Measurements from ENCODE around the gene KRT31.
"Not testable (repeated sequence)": the region's sequence is repeated elsewhere in the genome, so short reads cannot be mapped to it uniquely, and the experiment has no call there.

Gene KRT31

GRCh38 chr17:41403404-41404023 lies 6.1 kb upstream of the KRT31 start:
- no peak overlapping the region for H2AFZ ChIP-seq (ENCODE audit: low read depth, low read length)
- TF ChIP-seq EZH2phosphoT487 (IDR thresholded peaks at IDR 0.05; ENCODE audit: low read depth) (no peak), CTCF (IDR thresholded peaks at IDR 0.05; ENCODE audit: low read depth, low read length) (no peak)
- H3K9me3 ChIP-seq (ENCODE audit: insufficient read depth, low read length): no peaks in the 10 kb centered on the region
- peaks cover 13% of the 10 kb centered on the region for H3K27me3 ChIP-seq (ENCODE audit: low read depth, low read length)
- H3K9ac ChIP-seq (ENCODE audit: low read length): no peak overlapping the region
- no peak overlapping the region for H3K4me2 ChIP-seq (ENCODE audit: low read length)
- H4K20me1 ChIP-seq (ENCODE audit: insufficient read depth, low read length): no peaks in the 10 kb centered on the region
- no peaks in the 10 kb centered on the region for H3K4me1 ChIP-seq (ENCODE audit: low read length)
- no peak overlapping the region for H3K27ac ChIP-seq (ENCODE audit: low read length)
- no peak overlapping the region for H3K4me3 ChIP-seq (ENCODE audit: low read length)
- no peaks in the 10 kb centered on the region for H3K79me2 ChIP-seq (ENCODE audit: low read length)
- H3K36me3 ChIP-seq (replicated peaks; ENCODE audit: low read depth, low read length): no peaks in the 10 kb centered on the region

GRCh38 chr17:41402161-41402560 lies 4.8 kb upstream of the KRT31 start:
- Histone ChIP-seq H3K4me2 (ENCODE audit: low read length) (no peak overlapping the region), H3K9me3 (ENCODE audit: insufficient read depth, low read length) (no peaks in the 10 kb centered on the region), H2AFZ (ENCODE audit: low read depth, low read length) (no peak overlapping the region), H3K9ac (ENCODE audit: low read length) (no peak overlapping the region), H3K27me3 (ENCODE audit: low read depth, low read length) (peaks cover 13% of the 10 kb centered on the region), H3K27ac (ENCODE audit: low read length) (no peak overlapping the region), H3K4me3 (ENCODE audit: low read length) (no peak overlapping the region), H3K79me2 (ENCODE audit: low read length) (no peaks in the 10 kb centered on the region), H4K20me1 (ENCODE audit: insufficient read depth, low read length) (no peaks in the 10 kb centered on the region), H3K36me3 (replicated peaks; ENCODE audit: low read depth, low read length) (no peaks in the 10 kb centered on the region), H3K4me1 (ENCODE audit: low read length) (no peaks in the 10 kb centered on the region)
- TF ChIP-seq CTCF (IDR thresholded peaks at IDR 0.05; ENCODE audit: low read depth, low read length) (no peak), EZH2phosphoT487 (IDR thresholded peaks at IDR 0.05; ENCODE audit: low read depth) (no peak)

- TF ChIP-seq EZH2phosphoT487 (IDR thresholded peaks at IDR 0.05; ENCODE audit: low read depth): no peak
- TF ChIP-seq CTCF (IDR thresholded peaks at IDR 0.05; ENCODE audit: low read depth, low read length): no peak
- no peak overlapping the region for H3K4me3 ChIP-seq (ENCODE audit: low read length)
- peaks cover 21% of the 10 kb centered on the region for H3K27me3 ChIP-seq (ENCODE audit: low read depth, low read length)
- H2AFZ ChIP-seq (ENCODE audit: low read depth, low read length): no peak overlapping the region
- H4K20me1 ChIP-seq (ENCODE audit: insufficient read depth, low read length): no peaks in the 10 kb centered on the region
- no peak overlapping the region for H3K4me2 ChIP-seq (ENCODE audit: low read length)
- no peak overlapping the region for H3K27ac ChIP-seq (ENCODE audit: low read length)
- H3K79me2 ChIP-seq (ENCODE audit: low read length): no peaks in the 10 kb centered on the region
- no peaks in the 10 kb centered on the region for H3K36me3 ChIP-seq (replicated peaks; ENCODE audit: low read depth, low read length)
- no peaks in the 10 kb centered on the region for H3K4me1 ChIP-seq (ENCODE audit: low read length)
- H3K9me3 ChIP-seq (ENCODE audit: insufficient read depth, low read length): no peaks in the 10 kb centered on the region
- H3K9ac ChIP-seq (ENCODE audit: low read length): no peak overlapping the region
Observed at GRCh38 chr17:41396340-41396739, 1.1 kb downstream of the KRT31 start.

DNA sequence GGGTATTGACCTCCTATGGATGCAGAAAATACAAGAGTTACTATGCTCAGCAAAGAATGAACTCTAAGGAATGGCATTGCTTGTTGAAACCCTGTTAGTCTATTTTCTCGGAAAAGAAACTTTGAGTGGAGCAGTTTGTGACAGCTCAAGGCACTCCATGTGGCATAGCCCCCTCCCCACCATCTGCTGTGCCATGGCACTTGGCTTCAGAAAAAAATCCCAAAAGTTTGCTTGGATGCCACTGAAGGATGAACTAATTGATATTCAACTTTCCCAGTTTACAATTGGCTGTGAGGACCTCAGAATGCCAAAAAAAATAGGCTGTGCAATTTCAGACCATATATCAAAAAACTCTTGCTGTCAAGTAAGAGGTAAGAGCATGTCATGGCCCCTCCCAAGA lies 1.8 kb downstream of the KRT31 start:
- Histone ChIP-seq H3K79me2 (ENCODE audit: low read length) (no peaks in the 10 kb centered on the region), H4K20me1 (ENCODE audit: insufficient read depth, low read length) (no peaks in the 10 kb centered on the region), H2AFZ (ENCODE audit: low read depth, low read length) (no peak overlapping the region), H3K4me1 (ENCODE audit: low read length) (no peaks in the 10 kb centered on the region), H3K27me3 (ENCODE audit: low read depth, low read length) (peaks cover 23% of the 10 kb centered on the region), H3K4me2 (ENCODE audit: low read length) (no peak overlapping the region), H3K36me3 (replicated peaks; ENCODE audit: low read depth, low read length) (no peaks in the 10 kb centered on the region), H3K9me3 (ENCODE audit: insufficient read depth, low read length) (no peaks in the 10 kb centered on the region), H3K4me3 (ENCODE audit: low read length) (no peak overlapping the region), H3K27ac (ENCODE audit: low read length) (no peak overlapping the region), H3K9ac (ENCODE audit: low read length) (no peak overlapping the region)
- TF ChIP-seq EZH2phosphoT487 (IDR thresholded peaks at IDR 0.05; ENCODE audit: low read depth): no peak
- TF ChIP-seq CTCF (IDR thresholded peaks at IDR 0.05; ENCODE audit: low read depth, low read length): no peak

GRCh38 chr17:41395044-41395443 lies 2.4 kb downstream of the KRT31 start:
- H2AFZ ChIP-seq (ENCODE audit: low read depth, low read length); H3K9ac ChIP-seq (ENCODE audit: low read length); H3K36me3 ChIP-seq (replicated peaks; ENCODE audit: low read depth, low read length); H3K4me1 ChIP-seq (ENCODE audit: low read length); H3K9me3 ChIP-seq (ENCODE audit: insufficient read depth, low read length); H4K20me1 ChIP-seq (ENCODE audit: insufficient read depth, low read length); H3K79me2 ChIP-seq (ENCODE audit: low read length); H3K4me2 ChIP-seq (ENCODE audit: low read length); H3K4me3 ChIP-seq (ENCODE audit: low read length); H3K27ac ChIP-seq (ENCODE audit: low read length): not testable (repeated sequence)
- H3K27me3 ChIP-seq (ENCODE audit: low read depth, low read length): peaks cover 17% of the 10 kb centered on the region
